ENCODE results near the gene CCDC38.

Gene CCDC38

GRCh38 chr12:95830335-95831089, 111.9 kb downstream of the CCDC38 start:
- DNase-seq = no peak

- DNase-seq = no peak
These were observed 113.0 kb downstream of the CCDC38 start for GRCh38 chr12:95829395-95829794.

GRCh38 chr12:95820096-95820703, 122.2 kb downstream of the CCDC38 start:
- peak; percentile 45 for DNase-seq

Data from suppressor macrophage treated with lipopolysaccharide for 4 hours (primary cell).